Measurements from ENCODE around the gene NYAP2. TPM values are rescaled to one million over a fixed set of nuclear protein-coding genes. Genes with fewer than 3 reads are reported as not detected.

Gene NYAP2
- total RNA-seq, 2 experiments from 2014 or later = 0.09 TPM; not detected in 1

GRCh38 chr2:225543626-225544025, 144.1 kb downstream of the NYAP2 start:
- ChIA-PET POLR2A (no interaction called here), CTCF (ENCODE audit: unreplicated experiment) (no interaction called here)
- Histone ChIP-seq H3K4me2 (ENCODE audit: low read length) (no peak overlapping the region), H3K4me3 (ENCODE audit: low read depth, low read length, poor library complexity, severe bottlenecking) (no peak overlapping the region), H3K36me3 (ENCODE audit: insufficient read depth, low read length) (no peaks in the 10 kb centered on the region), H3K9me2 (ENCODE audit: insufficient read depth, low read length) (no peaks in the 10 kb centered on the region), H2AFZ (ENCODE audit: low read length) (no peak overlapping the region), H3K9me3 (ENCODE audit: low read length) (no peaks in the 10 kb centered on the region), H3K79me2 (ENCODE audit: insufficient read depth, low read depth, low read length) (no peaks in the 10 kb centered on the region), H4K20me1 (ENCODE audit: insufficient read depth, low read length) (no peaks in the 10 kb centered on the region), H3K4me1 (ENCODE audit: insufficient read depth, low read length, poor library complexity, severe bottlenecking) (no peaks in the 10 kb centered on the region), H3K27ac (ENCODE audit: low read depth, low read length, poor library complexity, severe bottlenecking) (no peak overlapping the region)
- no TSS peak for BruUV-seq (replicated peaks)
- no peak for TF ChIP-seq CTCF (conservative IDR thresholded peaks at IDR 0.05; ENCODE audit: low read length)
- intact Hi-C loops (cut with micrococcal nuclease; ENCODE audit: unreplicated experiment) = no loop called here
- no peak for DNase-seq (ENCODE audit: low spot score)

- no peak for DNase-seq (ENCODE audit: low spot score)
- TF ChIP-seq CTCF (conservative IDR thresholded peaks at IDR 0.05; ENCODE audit: low read length) (peak; percentile 43), EZH2phosphoT487 (IDR thresholded peaks at IDR 0.05; ENCODE audit: borderline replicate concordance, low read depth, low read length) (no peak)
- ChIA-PET POLR2A (interaction anchor here (1.0 to 1.9 kb wide), 4 partner anchors 9 to 34 kb away, joined by 3 to 5 read pairs (median 3); no protein-coding TSS in a partner anchor), CTCF (ENCODE audit: unreplicated experiment) (no interaction called here)
- no peaks in the 10 kb centered on the region for H3K9me2 ChIP-seq (ENCODE audit: insufficient read depth, low read length)
- no peak overlapping the region for H2AFZ ChIP-seq (ENCODE audit: low read length)
- H3K36me3 ChIP-seq (ENCODE audit: insufficient read depth, low read length) = no peaks in the 10 kb centered on the region
- no peaks in the 10 kb centered on the region for H4K20me1 ChIP-seq (ENCODE audit: insufficient read depth, low read length)
- BruUV-seq (replicated peaks) = no TSS peak
- H3K79me2 ChIP-seq (ENCODE audit: insufficient read depth, low read depth, low read length) = no peaks in the 10 kb centered on the region
- no peak overlapping the region for H3K4me2 ChIP-seq (ENCODE audit: low read length)
- no peaks in the 10 kb centered on the region for H3K4me1 ChIP-seq (ENCODE audit: insufficient read depth, low read length, poor library complexity, severe bottlenecking)
- no peaks in the 10 kb centered on the region for H3K9me3 ChIP-seq (ENCODE audit: low read length)
- no peak overlapping the region for H3K27ac ChIP-seq (ENCODE audit: low read depth, low read length, poor library complexity, severe bottlenecking)
- intact Hi-C loops (cut with micrococcal nuclease; ENCODE audit: unreplicated experiment) = no loop called here
- no peak overlapping the region for H3K4me3 ChIP-seq (ENCODE audit: low read depth, low read length, poor library complexity, severe bottlenecking)
These were observed 157.0 kb downstream of the NYAP2 start for GRCh38 chr2:225556461-225556860.

GRCh38 chr2:225558399-225559071, 159.0 kb downstream of the NYAP2 start:
- H3K9me2 ChIP-seq (ENCODE audit: insufficient read depth, low read length) = no peaks in the 10 kb centered on the region
- no peak for DNase-seq (ENCODE audit: low spot score)
- ChIA-PET CTCF (ENCODE audit: unreplicated experiment) (no interaction called here), POLR2A (no interaction called here)
- H3K4me2 ChIP-seq (ENCODE audit: low read length) = no peak overlapping the region
- no peaks in the 10 kb centered on the region for H3K9me3 ChIP-seq (ENCODE audit: low read length)
- no peaks in the 10 kb centered on the region for H4K20me1 ChIP-seq (ENCODE audit: insufficient read depth, low read length)
- no TSS peak for BruUV-seq (replicated peaks)
- TF ChIP-seq CTCF (conservative IDR thresholded peaks at IDR 0.05; ENCODE audit: low read length) (no peak), EZH2phosphoT487 (IDR thresholded peaks at IDR 0.05; ENCODE audit: borderline replicate concordance, low read depth, low read length) (no peak)
- no peaks in the 10 kb centered on the region for H3K36me3 ChIP-seq (ENCODE audit: insufficient read depth, low read length)
- H2AFZ ChIP-seq (ENCODE audit: low read length) = no peak overlapping the region
- intact Hi-C loops (cut with micrococcal nuclease; ENCODE audit: unreplicated experiment) = no loop called here
- H3K79me2 ChIP-seq (ENCODE audit: insufficient read depth, low read depth, low read length) = no peaks in the 10 kb centered on the region
- H3K27ac ChIP-seq (ENCODE audit: low read depth, low read length, poor library complexity, severe bottlenecking) = no peak overlapping the region
- no peak overlapping the region for H3K4me3 ChIP-seq (ENCODE audit: low read depth, low read length, poor library complexity, severe bottlenecking)
- H3K4me1 ChIP-seq (ENCODE audit: insufficient read depth, low read length, poor library complexity, severe bottlenecking) = no peaks in the 10 kb centered on the region

All from OCI-LY7 (cell line).